HepG2 (cell line): ENCODE results near the gene HNRNPR. TPM values are rescaled to one million over a fixed set of nuclear protein-coding genes. Genes with fewer than 3 reads are reported as not detected.
A peak's percentile ranks its signal among the peaks of the same experiment; 100 is the strongest.

Source experiments
- CCDC6 ChIP-seq: sonication (generic); formaldehyde crosslinking; IDR thresholded peaks from 2 replicates; pipeline ENCODE4 v1.8.1; 2022; ENCODE audit warnings: mild to moderate bottlenecking, missing genetic modification reagents, moderate library complexity
- EEA1 ChIP-seq: sonication (generic); formaldehyde crosslinking; IDR thresholded peaks from 2 replicates; pipeline ENCODE4 v1.5.1; 2020; ENCODE audit warnings: mild to moderate bottlenecking, missing genetic modification reagents, borderline replicate concordance
- EHMT2 ChIP-seq: fragments of 200-600 bp; sonication (generic); IDR thresholded peaks from 2 replicates; pipeline ENCODE4 v1.7.0; 2017; ENCODE audit warnings: antibody characterized with exemption, low read depth, low read length, borderline replicate concordance
- HNRNPLL ChIP-seq: fragments of 200-400 bp; formaldehyde crosslinking; IDR thresholded peaks from 2 replicates; pipeline ENCODE4 v1.6.1; 2017; ENCODE audit warnings: mild to moderate bottlenecking, low read depth, low read length; ENCODE audit not compliant: poor library complexity, severe bottlenecking
- NR2C2 ChIP-seq: sonication (generic); formaldehyde crosslinking; IDR thresholded peaks from 2 replicates; pipeline ENCODE4 v1.4.0; 2020; ENCODE audit warnings: missing genetic modification reagents, mild to moderate bottlenecking, moderate library complexity, borderline replicate concordance
- NR2F6 ChIP-seq, 2 experiments: IDR thresholded peaks; 2 replicates each; pipeline ENCODE4 v1.6.1; 2016; ENCODE audit warnings: antibody characterized with exemption in 1 of 2, mild to moderate bottlenecking in 1 of 2
- PPARG ChIP-seq: conservative IDR thresholded peaks from 2 replicates; pipeline ENCODE4 v1.6.1; 2016; ENCODE audit warnings: missing biosample characterization, missing genetic modification reagents
- PRDM15 ChIP-seq: sonication (generic); formaldehyde crosslinking; IDR thresholded peaks from 2 replicates; pipeline ENCODE4 v1.4.0; 2020; ENCODE audit warnings: missing genetic modification reagents
- RAD21 ChIP-seq: fragments of 450-650 bp; formaldehyde crosslinking; IDR thresholded peaks from 2 replicates; pipeline ENCODE4 v1.5.0; 2020; ENCODE audit warnings: mild to moderate bottlenecking
- RCOR2 ChIP-seq: IDR thresholded peaks from 2 replicates; pipeline ENCODE4 v1.6.1; 2016; ENCODE audit warnings: missing biosample characterization, missing genetic modification reagents
- ZBTB4 ChIP-seq: sonication (generic); formaldehyde crosslinking; IDR thresholded peaks from 2 replicates; pipeline ENCODE4 v1.4.0; 2020; ENCODE audit warnings: missing genetic modification reagents, mild to moderate bottlenecking, borderline replicate concordance
- ZC3H13 ChIP-seq: sonication (generic); formaldehyde crosslinking; IDR thresholded peaks from 2 replicates; pipeline ENCODE4 v1.8.1; 2023; ENCODE audit warnings: mild to moderate bottlenecking, missing genetic modification reagents, moderate library complexity
- ZFP91 ChIP-seq: sonication (generic); formaldehyde crosslinking; IDR thresholded peaks from 2 replicates; pipeline ENCODE4 v1.9.0; 2022; ENCODE audit warnings: missing genetic modification reagents, mild to moderate bottlenecking, borderline replicate concordance
- ZIK1 ChIP-seq: sonication (generic); formaldehyde crosslinking; IDR thresholded peaks from 2 replicates; pipeline ENCODE4 v1.5.0; 2020; ENCODE audit warnings: mild to moderate bottlenecking, low read depth, missing genetic modification reagents, borderline replicate concordance
- ZNF136 ChIP-seq: sonication (generic); formaldehyde crosslinking; IDR thresholded peaks from 2 replicates; pipeline ENCODE4 v1.8.1; 2022; ENCODE audit warnings: low read depth, mild to moderate bottlenecking, moderate library complexity, missing genetic modification reagents
- ZNF414 ChIP-seq: sonication (generic); formaldehyde crosslinking; IDR thresholded peaks from 2 replicates; pipeline ENCODE4 v1.5.0; 2020; ENCODE audit warnings: missing genetic modification reagents
- ZNF496 ChIP-seq: sonication (generic); formaldehyde crosslinking; IDR thresholded peaks from 2 replicates; pipeline ENCODE4 v1.8.1; 2023; ENCODE audit warnings: mild to moderate bottlenecking, moderate library complexity, missing genetic modification reagents; ENCODE audit not compliant: insufficient replicate concordance
- ZNF614 ChIP-seq: IDR thresholded peaks from 2 replicates; pipeline ENCODE4 v1.6.1; 2018; ENCODE audit warnings: missing biosample characterization, missing genetic modification reagents, inconsistent platforms, borderline replicate concordance
- polyA plus RNA-seq, 8 experiments: library from polyadenylated mRNA; depleted of rRNA in 3 of 8; stranded (reverse) in 7 of 8; unstranded in 1 of 8; fragments of >200 nt; fragmentation: Illumina TruSeq in 4 of 8; extraction: Trizol in 4 of 8; gene quantifications; 2 replicates each; pipeline versions ENCODE4 v1.2.1 to v1.2.3, GENCODE V29; 2011 to 2016; ENCODE audit warnings: low read depth in 4 of 8, missing spikeins in 1 of 8, mixed read lengths in 1 of 8; ENCODE audit not compliant: insufficient read depth in 1 of 8
- total RNA-seq, 5 experiments: library from RNA; depleted of rRNA; stranded (reverse); fragments of >200 nt; fragmentation: Illumina TruSeq; extraction: Trizol; gene quantifications; 2 replicates each; pipeline ENCODE4 v1.2.3, GENCODE V29; 2016; ENCODE audit warnings: low read depth in 1 of 5

The HNRNPR gene
- total and polyA plus RNA-seq, 2 of the 13 experiments (the other 11 are each of a cell fraction or from before 2014, with no cell fraction given), result 133 to 216 TPM

GRCh38 chr1:23367791-23368561, 23.9 kb upstream of the HNRNPR start (continued):
- TF ChIP-seq RCOR2 (no peak; the same call in 1 of the 2 replicates), ZNF414 (CRISPR knock-in tag) (no peak; the same call in 1 of the 2 replicates), RAD21 (CRISPR knock-in tag) (peak; percentile 10; the same call in 1 of the 2 replicates), CCDC6 (CRISPR knock-in tag) (peak; percentile 56; the same call in 1 of the 2 replicates), ZBTB4 (CRISPR knock-in tag) (no peak; the same call in 1 of the 2 replicates), NR2F6 (IDR thresholded peaks at IDR 0.05) (peak; percentile 73), NR2F6 (CRISPR knock-in tag; IDR thresholded peaks at IDR 0.05) (peak; percentile 84), EHMT2 (no peak), ZNF136 (CRISPR knock-in tag) (no peak), ZFP91 (peak; percentile 82), ZNF614 (CRISPR knock-in tag) (peak; percentile 31; the same call in 1 of the 2 replicates), ZC3H13 (no peak; the same call in 1 of the 2 replicates), ZNF496 (CRISPR knock-in tag) (no peak), ZIK1 (no peak; the same call in 1 of the 2 replicates), EEA1 (CRISPR knock-in tag) (no peak), NR2C2 (CRISPR knock-in tag) (peak; percentile 39; the same call in 1 of the 2 replicates), HNRNPLL (peak; percentile 75), PRDM15 (CRISPR knock-in tag) (no peak), PPARG (CRISPR knock-in tag) (0 out of 2 replicates have a peak, but pooled peaks have one; percentile 10)
